Testis (tissue), 3 donors: ENCODE results near the gene MED10. TPM values are rescaled to one million over a fixed set of nuclear protein-coding genes. Genes with fewer than 3 reads are reported as not detected.

ENCODE experiments used
- DNase-seq: peaks from one replicate; pipeline ENCODE4 v3.0.0-alpha.2; 2019
- H3K27ac ChIP-seq, 2 donors: fragments of 200-600 bp; sonication (generic); one replicate each; pipeline ENCODE4 v1.5.1; 2019
- H3K27me3 ChIP-seq: fragments of 200-600 bp; sonication (generic); one replicate; pipeline ENCODE4 v1.5.1; 2019
- H3K36me3 ChIP-seq: fragments of 200-600 bp; sonication (generic); one replicate; pipeline ENCODE4 v1.5.1; 2017; ENCODE audit warnings: low read depth; ENCODE audit errors: missing control alignments
- H3K4me1 ChIP-seq: fragments of 200-600 bp; sonication (generic); one replicate; pipeline ENCODE4 v1.5.1; 2019
- H3K4me3 ChIP-seq, 2 donors: fragments of 200-600 bp; sonication (generic); one replicate each; pipeline ENCODE4 v1.5.1; 2017 to 2019
- H3K9me3 ChIP-seq: fragments of 200-600 bp; sonication (generic); one replicate; pipeline ENCODE4 v1.5.1; 2017
- CTCF ChIP-seq, 3 experiments: fragments of 450-650 bp in 2 of 3; fragments of 200-600 bp in 1 of 3; sonication (generic) in 1 of 3; IDR thresholded peaks; one replicate each; pipeline ENCODE4 v1.5.1; 2016 to 2019; ENCODE audit warnings: antibody characterized with exemption in 3 of 3, mild to moderate bottlenecking in 2 of 3, moderate library complexity in 1 of 3
- POLR2A ChIP-seq: fragments of 450-650 bp; IDR thresholded peaks from one replicate; pipeline ENCODE4 v1.6.1; 2017; ENCODE audit warnings: antibody characterized with exemption, mild to moderate bottlenecking, moderate library complexity
- WGBS, 2 donors: methylation state at CpG; one replicate each; pipeline ENCODE4 v1.1.5; 2018; 5-methylcytosine and 5-hydroxymethylcytosine counted together
- intact Hi-C: fragments of 100-400 bp; cut with DNase I; formaldehyde crosslinking; loops from one replicate; pipeline ENCODE4 v1.15.1; 2023; ENCODE audit warnings: low total_unique reads
- polyA plus RNA-seq: library from polyadenylated mRNA; stranded (reverse); fragments of 350-450 nt; fragmentation: Illumina TruSeq; extraction: RNeasy Lipid Tissue Mini Kit (QIAGEN cat#74804); gene quantifications from one replicate; pipeline ENCODE4 v1.2.3, GENCODE V29; 2014; ENCODE audit warnings: low read depth, low replicate concordance; ENCODE audit not compliant: insufficient read depth
- total RNA-seq, 2 donors: library from RNA; depleted of rRNA; stranded (reverse); fragments of >200 nt; gene quantifications; one replicate each; pipeline ENCODE4 v1.2.3, GENCODE V29; 2016

Gene MED10
- total and polyA plus RNA-seq, 3 donors from 2014 or later = 43.6 to 47.9 (median 43.8) TPM

DNA sequence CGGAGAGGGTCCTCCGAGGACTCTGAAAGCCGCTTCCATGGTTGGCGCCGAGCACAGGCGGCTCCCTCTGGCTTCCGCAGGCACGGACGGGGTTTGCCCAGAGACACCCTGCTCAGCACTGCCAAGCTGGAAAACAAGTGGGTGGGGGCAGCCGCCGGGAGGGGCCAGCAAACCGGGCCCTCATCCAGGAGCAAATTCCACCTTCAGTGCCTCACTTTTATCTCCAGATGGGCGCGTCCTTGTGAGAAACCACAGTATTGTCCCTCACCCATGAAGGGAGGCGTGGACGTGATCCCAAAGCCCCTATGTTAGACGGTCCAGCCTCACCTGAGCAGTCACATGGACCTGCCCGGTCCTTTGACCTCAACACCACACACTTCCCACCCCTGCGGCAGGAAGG is 29.0 kb downstream of the MED10 start:
- DNase-seq = no peak
- no peak overlapping the region for H3K4me3 ChIP-seq
- H3K27me3 ChIP-seq = no peaks in the 10 kb centered on the region
- intact Hi-C loops = no loop called here
- no peaks in the 10 kb centered on the region for H3K4me1 ChIP-seq
- no peak for TF ChIP-seq POLR2A
- no peak for TF ChIP-seq CTCF (IDR thresholded peaks at IDR 0.05)
- no peak overlapping the region for H3K27ac ChIP-seq
- H3K9me3 ChIP-seq = no peaks in the 10 kb centered on the region
- no peaks in the 10 kb centered on the region for H3K36me3 ChIP-seq
- WGBS, 2 donors = 70 to 77% methylated on average over 19 of the region's 19 CpGs

DNA sequence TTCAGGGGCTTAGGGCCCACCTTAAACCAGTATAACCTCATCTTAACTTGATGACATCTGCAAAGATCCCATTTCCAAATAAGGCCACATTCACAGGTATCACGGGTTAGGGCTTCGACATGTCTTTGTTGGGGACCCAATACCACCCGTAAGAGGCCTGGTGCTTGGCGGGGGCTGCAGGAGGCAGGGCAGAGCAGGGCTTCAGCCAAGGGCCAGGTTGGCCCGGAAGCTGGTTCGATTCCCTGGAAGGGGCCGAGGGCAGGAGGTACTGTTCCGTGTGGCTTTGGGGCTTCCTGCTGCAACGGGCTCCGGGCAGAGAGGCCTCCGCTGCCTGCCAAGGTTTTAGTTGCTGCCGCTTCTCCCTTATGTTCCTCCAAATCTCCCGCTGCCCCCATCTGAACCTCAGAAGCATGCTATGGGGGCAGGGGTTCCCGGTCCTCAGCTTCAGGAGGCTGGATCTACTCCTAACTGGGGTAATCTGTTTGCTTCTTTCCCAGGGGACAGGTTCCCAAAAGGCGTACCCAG is 29.8 kb downstream of the MED10 start:
- DNase-seq = no peak
- no peaks in the 10 kb centered on the region for H3K9me3 ChIP-seq
- intact Hi-C loops = no loop called here
- no peak for TF ChIP-seq POLR2A
- no peak for TF ChIP-seq CTCF (IDR thresholded peaks at IDR 0.05)
- H3K4me3 ChIP-seq = no peak overlapping the region
- WGBS, 2 donors = 57 to 75% methylated on average over 11 to 15 of the region's 15 CpGs
- H3K27me3 ChIP-seq = no peaks in the 10 kb centered on the region
- no peak overlapping the region for H3K27ac ChIP-seq
- H3K4me1 ChIP-seq = no peaks in the 10 kb centered on the region
- H3K36me3 ChIP-seq = no peaks in the 10 kb centered on the region

GRCh38 chr5:6347673-6348072 is 30.7 kb downstream of the MED10 start:
- Histone ChIP-seq H3K4me1 (no peaks in the 10 kb centered on the region), H3K27ac (no peak overlapping the region), H3K36me3 (no peaks in the 10 kb centered on the region), H3K27me3 (no peaks in the 10 kb centered on the region), H3K9me3 (no peaks in the 10 kb centered on the region), H3K4me3 (no peak overlapping the region)
- intact Hi-C loops = no loop called here
- 75 to 78% methylated on average over 19 of the region's 19 CpGs for WGBS, 2 donors
- DNase-seq = no peak
- TF ChIP-seq CTCF (IDR thresholded peaks at IDR 0.05) (no peak), POLR2A (no peak)

GRCh38 chr5:6347165-6347564 is 31.2 kb downstream of the MED10 start:
- no peak overlapping the region for H3K27ac ChIP-seq
- no peaks in the 10 kb centered on the region for H3K4me1 ChIP-seq
- no peak for TF ChIP-seq CTCF (IDR thresholded peaks at IDR 0.05)
- no peak for TF ChIP-seq POLR2A
- H3K27me3 ChIP-seq = no peaks in the 10 kb centered on the region
- H3K9me3 ChIP-seq = no peaks in the 10 kb centered on the region
- H3K4me3 ChIP-seq = no peak overlapping the region
- WGBS, 2 donors = 90 to 94% methylated on average over 4 of the region's 4 CpGs
- no peak for DNase-seq
- H3K36me3 ChIP-seq = no peaks in the 10 kb centered on the region
- intact Hi-C loops = no loop called here

DNA sequence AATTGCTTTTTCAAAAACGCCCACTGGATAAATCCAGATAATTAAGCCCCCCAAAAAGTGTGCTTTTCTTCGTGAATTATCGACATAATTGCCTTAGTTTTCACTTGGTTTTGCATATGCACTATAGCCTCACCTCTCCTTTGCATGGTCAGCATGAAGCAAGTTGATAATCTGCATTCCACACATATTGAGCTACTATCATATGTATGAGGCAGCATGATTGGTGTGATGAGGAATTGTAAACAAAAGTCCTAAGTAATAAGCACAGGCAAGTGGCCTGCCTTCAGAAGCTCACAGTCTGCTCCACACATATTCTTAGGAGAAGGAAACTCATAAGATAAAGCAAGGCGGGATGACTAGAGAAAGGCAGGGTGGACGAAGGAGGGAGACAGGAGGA is 33.8 kb downstream of the MED10 start:
- intact Hi-C loops = no loop called here
- TF ChIP-seq CTCF (IDR thresholded peaks at IDR 0.05) = no peak
- no peak for TF ChIP-seq POLR2A
- 80 to 84% methylated on average over 5 of the region's 5 CpGs for WGBS, 2 donors
- Histone ChIP-seq H3K27ac (no peak overlapping the region), H3K9me3 (no peaks in the 10 kb centered on the region), H3K27me3 (no peaks in the 10 kb centered on the region), H3K4me3 (no peak overlapping the region), H3K4me1 (no peaks in the 10 kb centered on the region), H3K36me3 (no peaks in the 10 kb centered on the region)
- no peak for DNase-seq
